HG02943 (cell line): Measurements from ENCODE around the gene PNLIPRP2.

Source experiments
- ATAC-seq: cut with Tn5 transposase; IDR thresholded peaks from one replicate; pipeline ENCODE4 v1.9.1; 2021; ENCODE audit warnings: mild to moderate bottlenecking, low read depth, moderate library complexity; ENCODE audit not compliant: unreplicated experiment

PNLIPRP2 gene

DNA sequence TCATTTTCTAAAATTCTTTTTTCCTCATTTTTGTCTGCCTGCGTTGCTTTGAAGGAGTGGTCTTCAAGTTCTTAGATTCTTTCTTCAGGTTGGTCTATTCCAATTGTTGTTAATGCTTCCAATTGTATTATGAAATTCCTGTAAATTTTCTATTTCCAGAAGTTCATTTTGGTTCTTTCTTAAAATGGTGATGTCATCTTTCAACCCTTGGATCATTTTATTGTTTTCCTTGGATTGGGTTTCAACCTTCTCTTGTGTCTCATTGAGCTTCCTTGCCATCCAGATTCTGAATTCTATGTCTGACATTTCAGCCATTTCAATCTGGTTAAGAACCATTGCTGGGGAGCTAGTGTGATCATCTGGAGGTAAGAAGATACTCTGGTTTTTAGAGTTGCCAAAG lies 33.1 kb downstream of the PNLIPRP2 start:
- ATAC-seq, result no peak

DNA sequence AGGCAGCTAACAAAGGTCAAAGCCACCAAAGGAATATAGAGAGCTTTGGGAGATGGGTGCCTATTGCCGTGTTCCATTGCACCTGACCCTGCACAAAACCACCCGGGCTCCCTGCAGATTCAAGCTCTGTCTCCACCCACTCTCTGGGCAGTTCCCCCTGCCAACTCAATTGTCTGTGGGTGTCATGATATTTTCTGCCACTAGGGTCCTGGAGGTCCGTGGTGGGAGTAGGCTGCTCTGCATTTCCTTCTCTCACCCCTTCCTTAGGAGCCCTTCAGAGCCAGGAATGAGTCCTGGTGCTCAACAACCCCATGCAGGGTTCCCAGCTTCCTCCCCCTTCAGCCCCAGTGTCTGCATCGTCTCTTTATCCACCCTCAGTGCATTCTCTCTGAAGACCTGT lies 34.1 kb downstream of the PNLIPRP2 start:
- no peak for ATAC-seq

DNA sequence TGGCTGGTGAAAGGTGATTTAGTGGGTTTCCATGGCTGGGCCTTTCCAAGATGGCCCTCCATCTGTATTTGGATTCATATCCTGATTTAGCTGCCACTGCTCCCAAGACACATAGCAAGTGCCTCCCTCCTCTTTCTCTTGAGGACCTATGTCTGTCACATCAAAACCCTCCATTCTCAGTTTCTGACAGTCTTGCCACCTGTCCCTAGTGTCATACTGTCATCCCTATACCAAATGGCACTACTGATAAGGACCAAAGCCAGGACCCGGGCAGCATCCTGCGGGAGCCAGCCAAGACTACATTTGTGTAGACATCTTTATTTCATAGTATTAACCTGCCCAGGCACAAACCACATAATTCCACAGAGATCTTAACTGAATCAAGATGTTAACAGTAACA lies 34.8 kb downstream of the PNLIPRP2 start:
- ATAC-seq, result no peak

DNA sequence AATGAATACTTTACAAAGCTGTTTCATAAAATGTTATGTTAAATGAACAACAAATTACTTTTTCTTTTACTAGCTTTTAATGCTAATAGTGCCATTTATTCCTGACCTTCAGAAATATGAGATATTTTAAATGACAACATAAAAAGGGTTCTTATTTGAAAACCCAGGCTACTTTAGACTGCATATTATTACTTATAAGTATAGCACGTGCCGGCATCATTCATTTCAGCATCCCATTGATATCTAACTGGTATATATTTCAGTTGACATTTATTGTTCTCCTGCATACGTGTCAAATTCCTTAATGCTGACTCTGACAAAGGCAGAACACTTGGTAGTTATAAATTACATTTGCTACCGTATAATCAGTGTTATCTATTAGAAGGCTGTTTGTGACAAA lies 35.3 kb downstream of the PNLIPRP2 start:
- no peak for ATAC-seq

DNA sequence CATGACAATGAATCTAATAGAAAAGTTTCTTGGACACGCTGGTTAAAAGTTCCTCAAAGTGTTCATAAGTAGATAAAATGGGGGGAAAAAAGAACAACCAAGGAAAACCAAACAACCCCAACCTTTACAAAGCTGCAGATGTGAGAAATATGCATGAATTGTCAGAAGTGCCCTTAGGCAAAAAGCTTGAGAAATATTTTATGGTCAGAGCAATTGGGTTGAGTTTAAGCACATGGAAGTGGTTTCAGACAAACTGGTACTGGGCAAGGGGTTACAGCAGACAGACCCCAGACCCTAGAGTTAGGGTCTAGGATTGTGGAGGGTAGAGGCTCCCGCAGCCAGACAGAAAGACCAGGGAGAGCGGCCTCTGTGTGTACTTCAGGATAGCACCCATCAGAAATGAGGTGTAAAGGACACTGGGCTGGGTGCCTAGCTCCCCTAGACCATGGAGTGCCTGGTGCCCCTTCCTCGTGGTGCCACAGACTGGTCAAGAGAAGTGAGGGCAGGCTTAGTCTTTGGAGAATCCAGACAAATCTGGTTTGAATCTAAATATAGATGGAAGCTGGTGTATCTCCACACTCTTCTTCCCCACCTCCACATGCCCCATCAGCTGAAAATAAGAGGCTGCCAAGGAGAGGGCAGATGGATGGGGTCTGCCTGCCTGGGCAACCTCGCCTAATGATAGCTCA lies 37.3 kb downstream of the PNLIPRP2 start:
- ATAC-seq, result no peak

DNA sequence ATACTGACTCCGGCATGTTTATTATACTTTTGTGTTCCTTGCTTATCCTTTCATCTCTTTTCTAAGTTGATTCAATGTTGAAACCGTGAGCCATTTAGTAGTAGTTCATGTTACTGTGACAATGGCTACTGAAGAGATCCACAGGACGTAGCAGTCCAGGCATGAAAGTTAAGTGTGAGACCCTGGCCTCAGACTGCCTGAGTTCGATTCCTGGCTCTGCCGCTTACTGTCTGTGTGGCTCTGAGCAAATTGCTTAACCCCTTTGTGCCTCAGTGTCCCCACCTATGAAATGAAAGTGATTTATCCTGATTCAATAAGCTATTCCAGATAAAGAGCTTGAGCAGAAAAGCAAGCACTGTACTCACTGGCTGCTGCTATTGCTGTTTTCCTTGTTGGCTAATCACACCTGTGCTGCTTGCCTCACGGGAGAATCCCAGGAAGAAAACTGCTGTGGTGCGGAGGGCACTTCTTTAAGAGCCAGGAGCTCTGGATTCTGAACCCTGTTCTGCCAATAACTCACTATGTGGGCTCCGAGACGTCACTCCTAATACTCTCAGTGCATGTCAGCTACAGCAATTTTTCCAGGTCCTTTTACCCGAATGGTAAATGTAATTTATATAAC lies 38.4 kb downstream of the PNLIPRP2 start:
- no peak for ATAC-seq

DNA sequence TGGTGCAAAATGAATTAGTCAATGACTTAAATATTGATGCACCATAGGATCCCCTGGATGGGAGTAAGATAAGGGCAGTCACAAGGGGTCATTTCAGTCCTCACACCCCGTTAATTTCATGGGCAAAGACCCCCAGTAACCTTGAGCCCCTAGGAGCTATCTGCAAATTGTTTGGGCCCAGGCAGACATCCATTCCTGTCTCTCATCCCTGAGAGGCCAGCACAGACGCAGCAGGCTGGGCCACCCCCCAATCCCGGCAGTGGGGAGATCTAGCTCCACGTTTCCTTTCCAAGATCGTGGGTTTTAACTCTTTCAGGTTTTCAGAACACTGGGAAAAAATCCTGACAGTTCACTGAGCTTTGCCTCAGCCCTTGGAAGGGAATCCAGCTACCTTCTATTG lies 40.1 kb downstream of the PNLIPRP2 start:
- ATAC-seq, result no peak

DNA sequence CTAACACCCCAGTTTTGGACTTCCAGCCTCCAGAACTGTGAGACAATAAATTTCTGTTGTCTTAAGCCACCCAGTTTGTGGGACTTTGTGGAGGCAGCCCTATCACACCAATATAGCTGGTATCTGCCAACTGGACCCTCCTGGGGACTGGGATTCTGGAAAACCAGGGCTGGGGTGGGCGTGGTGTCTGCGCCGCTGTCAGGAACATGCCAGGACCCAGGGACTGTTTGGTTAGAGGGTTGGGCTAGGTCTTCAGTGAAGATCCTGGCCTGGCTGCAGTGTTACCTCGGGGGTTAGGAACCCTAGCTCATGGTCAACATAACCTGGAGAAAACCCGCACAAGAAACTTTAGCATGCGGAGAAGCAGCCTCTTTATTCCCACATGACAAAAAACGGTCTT lies 42.6 kb downstream of the PNLIPRP2 start:
- no peak for ATAC-seq

DNA sequence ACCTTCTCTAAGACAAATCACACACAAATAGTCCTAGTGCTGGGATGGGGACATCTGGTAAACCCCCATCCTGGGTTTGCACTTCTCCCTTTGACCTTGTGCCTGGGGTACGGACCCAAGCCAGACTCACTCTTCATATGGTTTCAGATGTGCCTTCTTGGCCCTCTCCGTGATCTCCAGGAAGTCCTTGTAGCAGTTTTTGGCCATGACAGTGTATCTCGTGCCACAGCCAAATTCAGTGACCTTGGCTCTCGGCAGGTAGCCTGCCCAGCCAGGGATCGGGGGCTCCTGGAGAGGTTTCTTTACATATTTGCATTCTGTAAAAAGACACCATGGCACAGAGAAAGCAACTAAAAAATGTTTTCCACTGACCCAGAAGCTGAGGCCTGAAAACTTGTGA lies 43.9 kb downstream of the PNLIPRP2 start:
- ATAC-seq, result no peak

DNA sequence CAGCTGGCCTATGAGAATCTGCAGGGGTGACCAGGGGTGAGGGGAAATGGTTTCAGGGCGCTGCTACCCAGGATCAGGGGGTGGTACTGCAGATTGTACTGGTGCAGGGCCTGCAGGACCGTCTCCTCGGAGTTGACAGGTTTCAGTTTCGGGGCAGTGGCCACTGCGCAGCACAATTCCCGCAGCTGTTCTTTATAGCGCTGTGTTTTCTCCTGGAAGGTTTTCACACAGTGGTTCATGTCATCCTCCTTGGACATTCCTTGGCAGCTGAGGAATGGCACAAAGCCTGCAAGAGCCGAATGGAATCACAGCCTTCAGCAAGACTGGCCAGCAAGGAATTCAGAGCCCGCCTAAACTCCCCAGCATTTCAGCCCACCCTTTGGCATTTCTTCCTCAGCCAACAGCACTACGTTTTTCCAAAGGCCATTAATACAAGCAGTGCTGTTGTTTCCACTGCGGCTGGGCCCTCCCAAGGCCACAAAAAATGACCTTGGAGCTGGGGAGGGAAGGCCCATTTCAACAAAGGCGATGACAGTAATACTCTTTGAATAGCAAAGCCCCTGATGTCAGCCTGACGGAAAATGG lies 44.9 kb downstream of the PNLIPRP2 start:
- no peak for ATAC-seq

DNA sequence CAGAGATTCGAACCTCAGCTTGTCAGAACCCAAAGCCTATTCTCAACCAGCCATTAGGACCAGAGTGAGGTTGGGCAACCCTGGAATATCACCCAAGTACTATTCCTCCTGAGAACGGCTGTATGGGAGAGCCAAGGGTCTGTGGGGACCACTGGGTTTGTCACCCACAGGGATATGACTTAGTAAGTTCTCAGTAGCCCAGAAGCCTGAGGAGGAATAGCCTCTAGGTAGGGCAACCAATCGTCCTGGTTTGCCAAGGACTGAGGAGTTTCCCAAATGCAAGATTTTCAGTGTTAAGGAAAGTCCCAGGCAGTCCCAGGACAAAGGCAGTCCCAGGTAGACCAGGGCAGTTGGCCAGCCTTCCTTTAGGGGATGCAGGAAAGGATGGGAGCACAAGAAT lies 46.7 kb downstream of the PNLIPRP2 start:
- ATAC-seq, result no peak

DNA sequence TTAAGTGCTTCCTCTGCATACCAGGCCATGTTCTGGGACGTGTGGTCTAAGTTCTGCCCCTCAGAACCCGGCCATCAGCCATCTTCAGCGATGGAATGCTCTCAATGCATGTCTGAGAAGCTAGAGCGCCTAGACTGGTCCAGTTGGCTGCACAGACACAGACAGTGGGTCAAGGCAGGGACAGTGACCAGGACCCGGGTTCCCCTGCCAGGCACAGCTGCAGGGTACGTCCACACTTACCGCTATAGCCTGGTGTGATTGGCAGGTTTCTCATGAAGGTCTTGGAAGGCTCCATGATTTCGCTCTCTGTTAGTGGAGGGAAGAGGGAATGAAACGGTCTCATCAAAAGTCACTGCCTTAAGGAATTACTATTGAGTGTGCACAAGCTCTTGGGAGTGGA lies 47.3 kb downstream of the PNLIPRP2 start:
- ATAC-seq, result no peak

DNA sequence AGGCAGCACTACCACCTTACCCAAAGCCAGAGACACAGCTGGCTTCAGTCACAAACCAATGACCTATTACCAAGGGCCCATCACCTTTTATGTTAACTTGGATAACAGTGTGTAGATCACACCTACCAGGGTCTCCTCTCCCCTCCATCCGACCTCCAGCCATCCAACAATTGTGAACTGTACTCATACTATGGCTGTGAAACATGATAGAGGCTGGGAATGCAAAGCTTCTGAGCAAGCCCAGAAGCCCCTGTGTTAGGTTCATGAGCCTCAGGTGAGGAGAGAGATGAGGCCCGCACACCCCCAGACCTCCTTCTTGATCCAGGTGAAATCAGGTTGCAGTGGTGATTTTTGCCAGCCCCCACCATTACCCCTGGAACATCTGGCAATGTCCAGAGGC lies 47.7 kb downstream of the PNLIPRP2 start:
- no peak for ATAC-seq

DNA sequence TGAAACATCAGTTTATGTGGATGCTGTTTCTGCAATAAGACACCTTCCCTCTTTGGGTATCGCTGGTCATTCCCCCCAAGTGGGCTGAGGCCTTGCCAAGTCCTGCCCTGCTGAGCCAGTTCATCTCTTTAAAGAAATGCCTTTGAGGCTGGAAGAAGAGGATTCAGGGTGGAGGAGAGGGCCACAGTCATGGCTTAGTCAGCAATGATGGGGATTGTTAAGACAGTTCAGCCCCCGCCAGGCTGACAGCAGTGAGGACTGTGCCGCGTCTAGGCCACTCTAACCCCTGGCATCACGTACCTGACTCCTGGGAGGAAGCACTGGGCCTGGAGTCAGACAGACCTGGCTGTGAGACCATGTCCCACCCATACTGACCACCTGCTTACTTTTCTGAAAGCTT lies 48.3 kb downstream of the PNLIPRP2 start:
- ATAC-seq, result no peak

DNA sequence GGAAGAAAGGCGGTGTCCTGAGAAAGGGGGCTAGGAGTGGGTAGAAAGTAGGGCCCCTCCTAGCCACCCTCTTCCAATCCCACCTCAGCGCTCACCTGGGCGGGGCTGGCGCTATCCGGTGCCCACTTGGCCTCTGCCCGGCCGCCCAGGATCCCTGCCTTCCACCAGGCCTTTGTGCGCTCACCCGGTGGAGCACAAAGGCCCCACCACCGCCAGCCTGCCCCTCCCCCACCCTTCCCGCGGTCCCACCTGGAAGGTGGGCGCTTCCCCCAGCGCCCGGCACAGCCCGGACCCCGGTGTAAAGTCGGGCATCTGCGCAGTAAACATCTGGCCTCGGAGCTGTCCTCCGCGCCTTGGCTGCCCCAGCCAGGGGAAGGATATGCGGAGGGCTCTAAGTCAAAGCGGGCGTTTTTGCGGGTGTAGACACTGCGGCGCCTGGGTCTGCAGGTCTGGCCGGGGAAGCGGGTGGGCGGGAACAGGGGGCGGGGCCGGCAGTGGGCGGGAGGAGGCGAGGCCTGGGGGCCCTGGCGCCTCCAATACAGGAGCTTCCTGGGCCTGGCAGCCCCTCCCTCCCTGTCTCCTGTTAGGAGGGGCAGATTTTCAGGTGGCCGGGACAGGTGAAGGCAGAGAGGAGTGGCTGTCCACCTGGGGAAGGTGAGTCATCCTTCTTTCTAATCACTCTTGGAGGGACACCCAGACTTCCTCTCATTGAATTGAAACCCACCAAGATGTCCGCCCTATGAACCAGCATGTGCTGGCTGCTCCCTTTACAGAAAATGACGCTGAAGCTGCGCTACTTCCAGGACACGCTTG lies 49.3 kb downstream of the PNLIPRP2 start:
- ATAC-seq, result no peak

DNA sequence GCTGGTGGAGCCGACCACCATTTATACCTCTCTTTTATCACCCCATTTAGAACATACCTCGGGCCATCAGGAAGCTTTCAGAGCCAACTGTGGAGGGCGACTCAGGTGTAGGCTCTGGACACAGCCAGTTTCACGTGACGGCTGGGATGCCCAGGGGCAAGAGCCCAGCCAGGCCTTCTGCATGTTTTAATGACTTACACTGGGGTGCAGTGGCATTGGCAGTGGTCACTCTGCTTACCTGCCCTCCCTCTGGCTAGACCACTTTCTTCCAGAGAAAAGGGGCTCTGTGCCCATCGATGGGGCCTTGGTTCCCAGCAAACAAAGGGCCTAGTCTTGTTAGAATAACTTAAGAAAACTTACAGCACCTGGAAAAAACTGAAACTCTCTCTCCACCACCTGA lies 50.0 kb downstream of the PNLIPRP2 start:
- no peak for ATAC-seq

DNA sequence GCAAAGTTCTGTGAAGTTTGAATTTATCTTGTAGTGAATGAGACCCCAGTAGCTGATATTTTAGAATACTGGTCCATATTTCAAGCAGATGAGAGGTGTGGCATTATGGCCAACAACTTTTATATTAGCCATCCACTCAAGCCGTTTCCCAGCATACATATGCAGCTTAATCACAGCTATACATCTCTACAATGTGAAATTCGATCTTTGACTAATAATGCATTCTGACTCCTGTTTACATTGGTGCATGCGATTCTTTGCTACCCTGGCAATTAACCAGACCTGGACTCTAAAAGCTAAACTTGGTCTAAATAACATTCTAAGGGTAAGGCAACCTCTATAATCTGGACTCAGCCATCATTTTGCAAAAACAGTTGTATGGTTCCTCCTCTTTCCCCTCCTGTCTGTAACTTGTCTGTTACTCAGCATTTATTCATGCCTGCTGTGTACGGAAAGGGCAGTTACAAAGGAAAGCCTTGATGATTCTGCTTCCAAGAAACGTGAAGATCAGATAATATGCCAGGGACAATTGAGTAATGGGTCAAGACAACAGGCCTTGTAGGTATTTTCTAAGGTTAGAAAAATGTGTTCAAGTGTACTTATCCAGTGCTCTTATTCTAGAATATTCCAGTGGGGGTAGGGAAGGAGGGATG lies 50.6 kb downstream of the PNLIPRP2 start:
- no peak for ATAC-seq

DNA sequence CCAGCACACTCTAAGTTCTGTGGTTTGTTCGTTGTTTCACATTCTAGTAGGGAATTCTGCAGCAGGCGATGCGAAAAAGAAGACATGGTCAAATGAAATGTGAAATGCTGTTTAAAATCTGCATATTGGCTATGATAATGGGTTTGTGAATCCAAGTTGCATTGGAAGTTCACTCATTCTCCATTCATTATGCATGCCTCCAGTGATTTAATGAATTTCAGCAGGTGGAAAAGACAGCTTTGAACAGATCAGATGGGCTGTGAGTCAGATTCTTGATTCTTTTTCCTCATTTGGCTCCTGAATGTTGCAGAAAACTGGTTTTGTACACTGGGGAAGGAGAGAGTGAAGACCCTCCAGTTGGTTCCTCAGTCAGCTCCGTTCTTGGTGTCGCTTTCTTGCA lies 52.1 kb downstream of the PNLIPRP2 start:
- ATAC-seq, result no peak

DNA sequence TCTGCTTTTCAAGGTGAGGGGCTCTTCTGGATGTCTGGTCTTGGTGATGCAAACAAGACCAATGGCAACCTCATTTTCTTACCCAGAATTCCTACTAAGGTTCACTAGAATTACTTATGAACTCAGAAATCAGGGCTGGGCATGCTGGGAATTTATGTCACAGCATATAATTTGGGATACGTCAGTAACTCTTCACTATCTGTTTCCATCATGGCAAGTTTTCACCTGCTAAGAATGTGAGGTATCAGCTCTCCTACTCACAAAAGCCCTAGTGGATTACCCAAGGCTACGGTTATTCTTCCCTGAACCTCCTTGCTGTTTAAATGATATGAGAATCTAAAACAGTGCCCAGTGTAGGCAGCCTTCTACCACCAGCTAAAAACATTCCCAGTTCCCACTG lies 53.1 kb downstream of the PNLIPRP2 start:
- no peak for ATAC-seq

DNA sequence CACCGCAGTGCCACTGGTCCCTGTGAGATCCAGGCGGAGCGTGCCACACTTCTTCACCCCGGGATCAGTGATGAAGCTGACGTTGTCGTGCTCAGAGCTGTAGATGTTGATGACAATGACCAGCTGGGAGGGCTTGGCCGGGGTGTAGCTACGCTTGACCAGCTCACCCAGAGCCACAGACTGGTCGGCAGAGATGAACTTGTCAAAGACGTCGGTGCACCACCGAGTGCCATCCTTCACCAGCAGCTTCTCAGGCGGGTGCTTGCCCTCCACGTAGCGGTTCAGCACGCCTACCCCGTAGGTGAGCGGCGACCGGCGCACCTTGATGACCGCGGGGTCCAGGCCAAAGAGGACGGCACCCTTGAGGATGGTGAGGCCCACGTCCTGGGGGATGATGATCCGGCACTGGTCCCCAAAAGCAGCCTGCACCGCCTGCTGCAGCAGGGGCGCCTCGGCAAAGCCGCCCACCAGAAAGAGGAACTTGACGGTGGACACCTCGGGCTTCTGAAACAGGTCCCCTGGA lies 54.2 kb downstream of the PNLIPRP2 start:
- no peak for ATAC-seq

DNA sequence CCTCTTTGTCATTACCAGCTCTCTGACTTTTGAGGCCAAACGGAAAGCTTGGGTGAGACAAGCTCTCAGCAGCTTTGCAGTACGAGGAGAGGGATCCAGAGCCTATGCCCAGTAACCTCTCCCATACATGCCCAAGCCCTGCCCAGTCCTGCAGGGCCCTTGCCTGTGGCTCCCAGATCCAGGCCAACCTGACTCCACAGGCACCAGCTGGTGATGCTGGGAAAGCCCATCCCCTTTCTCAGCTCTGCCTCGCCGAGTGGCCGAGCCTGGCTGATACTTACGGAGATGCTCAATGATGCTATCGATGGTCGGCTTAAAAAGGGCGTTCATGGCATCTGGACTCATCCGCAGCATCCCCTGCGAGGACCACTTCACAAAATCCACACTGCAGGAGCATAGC lies 55.4 kb downstream of the PNLIPRP2 start:
- no peak for ATAC-seq
